ENCODE results near the gene TIGD3.
"Not testable (repeated sequence)": the region's sequence is repeated elsewhere in the genome, so short reads cannot be mapped to it uniquely, and the experiment has no call there.

Gene TIGD3

DNA sequence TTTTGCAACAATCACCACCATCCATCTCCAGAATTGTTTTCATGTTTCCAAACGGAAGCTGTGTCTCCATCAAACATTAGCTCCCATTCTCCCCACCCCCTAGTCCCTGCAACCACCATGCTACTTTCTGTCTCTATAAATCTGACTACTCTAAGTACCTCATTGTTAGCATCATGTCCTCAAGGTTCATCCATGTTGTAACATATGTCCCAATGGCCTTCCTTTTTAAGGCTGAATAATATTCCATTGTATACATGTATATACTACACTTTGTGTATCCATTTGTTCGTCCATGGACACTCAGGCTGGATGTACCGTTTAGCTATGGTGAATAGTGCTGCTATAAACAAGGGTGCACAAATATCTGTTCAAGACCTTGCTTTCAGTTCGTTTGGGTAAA lies 29.1 kb upstream of the TIGD3 start:
- DNase-seq: no peak

DNA sequence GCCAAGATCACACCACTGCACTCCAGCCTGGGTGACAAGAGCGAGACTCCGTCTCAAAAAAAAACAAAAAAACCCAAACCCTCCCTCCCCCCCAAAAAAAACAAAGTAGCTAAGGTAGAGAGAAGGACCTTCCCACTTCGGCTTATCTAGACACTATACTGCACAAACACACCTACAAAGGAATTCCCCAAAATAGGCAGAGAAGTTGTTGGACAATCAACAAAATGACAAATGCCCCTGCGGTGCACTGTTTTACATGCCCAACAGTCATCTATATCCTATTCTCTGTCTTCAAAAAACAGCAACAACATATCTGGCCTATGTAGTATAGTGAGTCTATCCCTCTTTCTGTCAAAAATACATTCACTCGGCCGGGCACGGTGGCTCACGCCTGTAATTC lies 27.5 kb upstream of the TIGD3 start:
- no peak for DNase-seq

- DNase-seq: no peak
Observed at GRCh38 chr11:65329478-65329877, 25.1 kb upstream of the TIGD3 start.

- peak; percentile 88 to 98 for DNase-seq
Observed at GRCh38 chr11:65329944-65330403, 24.6 kb upstream of the TIGD3 start.

- DNase-seq: no peak
Observed at GRCh38 chr11:65330544-65330943, 24.0 kb upstream of the TIGD3 start.

GRCh38 chr11:65332591-65332990 lies 22.0 kb upstream of the TIGD3 start:
- not testable (repeated sequence) for DNase-seq

DNA sequence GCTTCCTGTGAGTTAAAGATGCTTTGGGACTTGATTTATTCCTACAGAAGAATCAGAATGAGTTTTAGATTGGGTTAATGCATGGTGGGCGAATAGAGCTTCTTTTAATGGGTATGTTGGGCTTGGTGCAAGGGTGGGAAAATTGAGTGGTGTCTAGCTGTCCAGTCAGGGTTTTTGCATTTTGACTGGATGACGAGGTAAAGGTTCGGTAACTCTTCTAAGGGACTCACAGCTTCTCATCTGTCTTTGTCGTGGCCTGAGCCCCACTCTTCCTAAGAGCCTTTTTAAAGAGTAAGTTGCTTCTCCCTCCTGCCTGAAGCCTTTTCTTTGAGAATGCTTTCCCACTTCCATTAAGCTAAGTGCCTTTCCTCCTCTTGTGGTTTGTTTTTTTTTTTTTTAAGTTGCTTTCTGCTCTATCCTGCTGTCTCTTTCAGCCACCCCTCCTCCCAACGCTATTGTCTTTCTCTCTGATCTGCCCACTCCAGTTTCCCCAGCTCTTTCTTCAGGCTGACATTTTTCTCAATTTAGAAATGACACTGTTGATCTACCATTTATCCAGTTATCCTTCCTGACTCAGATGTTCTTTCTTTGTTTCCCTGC lies 19.8 kb upstream of the TIGD3 start:
- no peak for DNase-seq

DNA sequence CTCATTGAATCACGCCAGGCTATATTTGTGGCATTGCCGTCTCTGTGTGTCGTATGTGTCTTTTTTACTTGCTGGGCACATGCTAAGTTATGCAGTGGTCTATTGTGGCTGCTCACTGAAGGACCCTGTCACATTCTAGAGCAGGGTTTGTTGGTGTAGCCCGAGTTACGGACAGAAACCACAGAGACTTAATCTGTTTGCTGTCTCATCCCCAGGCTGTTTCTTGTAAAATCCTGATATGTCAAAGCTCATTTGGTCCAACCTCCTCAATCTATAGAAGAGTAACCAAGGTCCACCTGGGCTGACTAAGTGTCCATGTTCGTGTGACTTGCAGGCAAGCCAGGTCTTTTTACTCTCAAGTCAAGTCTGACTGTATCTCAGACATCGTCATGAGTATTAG lies 15.9 kb upstream of the TIGD3 start:
- DNase-seq: no peak

- no peak for DNase-seq
Observed at GRCh38 chr11:65340226-65340625, 14.3 kb upstream of the TIGD3 start.

DNA sequence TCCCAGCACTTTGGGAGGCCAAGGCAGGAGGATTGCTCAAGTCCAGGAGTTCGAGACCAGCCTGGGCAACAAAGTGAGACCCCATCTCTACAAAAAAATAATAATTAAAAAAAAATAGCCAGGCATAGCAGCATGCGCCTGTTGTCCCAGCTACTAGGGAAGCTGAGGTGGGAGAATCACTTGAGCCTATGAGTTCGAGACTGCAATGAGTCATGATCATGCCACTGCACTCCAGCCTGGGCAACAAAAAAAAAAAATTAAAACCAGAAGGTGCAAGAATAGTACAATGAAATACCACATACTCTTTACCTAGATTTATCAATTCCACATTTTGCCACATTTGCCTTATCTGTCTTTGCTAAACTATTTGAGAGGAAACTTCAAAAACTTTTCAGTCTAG lies 12.7 kb upstream of the TIGD3 start:
- DNase-seq: no peak

DNA sequence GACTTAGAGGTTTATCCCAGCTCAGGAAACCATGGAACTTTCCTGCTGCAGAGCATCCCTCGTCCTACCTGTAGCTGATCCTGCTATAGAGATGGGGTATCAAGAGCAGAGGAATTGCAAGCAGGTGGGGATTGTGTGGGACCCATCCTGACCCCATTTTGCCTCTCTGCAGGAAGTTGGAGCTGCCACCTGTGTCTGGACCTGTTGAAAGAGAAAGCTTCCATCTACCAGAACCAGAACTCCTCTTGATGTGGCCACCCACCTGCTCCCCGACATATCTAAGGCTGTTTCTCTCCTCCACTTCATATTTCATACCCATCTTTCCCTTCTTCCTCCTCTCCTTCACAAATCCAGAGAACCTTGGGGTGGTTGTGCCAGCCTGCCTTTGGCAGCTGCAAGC lies 3.0 kb upstream of the TIGD3 start:
- DNase-seq: no peak

GRCh38 chr11:65352783-65353182 lies 1.8 kb upstream of the TIGD3 start:
- no peak for DNase-seq

- DNase-seq: no peak
Observed at GRCh38 chr11:65353376-65353775, 1.2 kb upstream of the TIGD3 start.

- DNase-seq: peak in 1 of 2 experiments; percentile 63
Observed at GRCh38 chr11:65353900-65354264, 669 bp upstream of the TIGD3 start.

- peak; percentile 62 to 82 for DNase-seq
Observed at GRCh38 chr11:65355013-65355775, 643 bp downstream of the TIGD3 start.

DNA sequence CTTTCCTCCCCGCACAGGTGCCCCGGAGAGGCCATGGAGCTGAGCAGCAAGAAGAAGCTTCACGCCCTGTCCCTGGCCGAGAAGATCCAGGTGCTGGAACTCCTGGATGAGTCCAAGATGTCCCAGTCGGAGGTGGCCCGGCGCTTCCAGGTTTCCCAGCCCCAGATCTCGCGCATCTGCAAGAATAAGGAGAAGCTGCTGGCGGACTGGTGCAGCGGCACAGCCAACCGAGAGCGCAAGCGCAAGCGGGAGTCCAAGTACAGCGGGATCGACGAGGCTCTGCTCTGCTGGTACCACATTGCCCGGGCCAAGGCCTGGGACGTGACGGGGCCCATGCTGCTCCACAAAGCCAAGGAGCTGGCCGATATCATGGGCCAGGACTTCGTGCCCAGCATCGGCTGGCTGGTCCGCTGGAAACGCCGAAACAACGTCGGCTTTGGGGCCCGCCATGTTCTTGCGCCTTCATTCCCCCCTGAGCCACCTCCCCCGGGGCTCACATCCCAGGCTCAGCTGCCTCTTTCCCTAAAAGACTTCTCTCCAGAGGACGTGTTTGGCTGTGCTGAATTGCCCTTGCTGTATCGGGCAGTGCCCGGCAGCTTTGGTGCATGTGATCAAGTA lies 1.3 kb downstream of the TIGD3 start:
- peak; percentile 62 to 77 for DNase-seq

GRCh38 chr11:65356394-65356972 lies 1.9 kb downstream of the TIGD3 start:
- DNase-seq: no peak

GRCh38 chr11:65357856-65358356 lies 3.4 kb downstream of the TIGD3 start:
- DNase-seq: no peak

GRCh38 chr11:65362320-65362931 lies 7.9 kb downstream of the TIGD3 start:
- no peak for DNase-seq

GRCh38 chr11:65362966-65363365 lies 8.4 kb downstream of the TIGD3 start:
- no peak for DNase-seq

GRCh38 chr11:65363770-65364169 lies 9.2 kb downstream of the TIGD3 start:
- DNase-seq: no peak

GRCh38 chr11:65366340-65366773 lies 11.8 kb downstream of the TIGD3 start:
- peak; percentile 47 to 89 for DNase-seq

DNA sequence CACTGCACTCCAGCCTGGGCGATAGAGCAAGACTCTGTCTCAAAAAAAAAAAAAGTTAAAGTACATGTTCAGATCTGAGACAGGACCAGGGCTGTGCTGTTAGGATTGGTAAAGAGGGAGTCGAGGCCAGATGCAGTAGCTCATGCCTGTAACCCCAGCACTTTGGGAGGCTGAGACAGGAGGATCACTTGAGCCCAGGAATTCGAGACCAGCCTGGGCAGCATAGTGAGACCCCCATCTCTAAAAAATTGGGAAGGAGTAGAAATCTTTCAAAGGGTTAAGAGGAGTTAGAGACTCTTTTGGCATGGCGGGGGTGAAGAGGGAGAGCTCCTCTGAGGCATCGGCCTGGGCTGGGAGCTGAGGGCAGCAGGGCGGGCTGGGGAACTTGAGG lies 16.1 kb downstream of the TIGD3 start:
- no peak for DNase-seq
